GM19372 (cell line): ENCODE measurements around the gene PCDHGA1.
A peak's percentile ranks its signal among the peaks of the same experiment; 100 is the strongest.

ENCODE experiments used
- ATAC-seq: cut with Tn5 transposase; IDR thresholded peaks from one replicate; pipeline ENCODE4 v1.9.1; 2021; ENCODE audit warnings: mild to moderate bottlenecking, low read depth, moderate library complexity; ENCODE audit not compliant: unreplicated experiment

PCDHGA1 gene

DNA sequence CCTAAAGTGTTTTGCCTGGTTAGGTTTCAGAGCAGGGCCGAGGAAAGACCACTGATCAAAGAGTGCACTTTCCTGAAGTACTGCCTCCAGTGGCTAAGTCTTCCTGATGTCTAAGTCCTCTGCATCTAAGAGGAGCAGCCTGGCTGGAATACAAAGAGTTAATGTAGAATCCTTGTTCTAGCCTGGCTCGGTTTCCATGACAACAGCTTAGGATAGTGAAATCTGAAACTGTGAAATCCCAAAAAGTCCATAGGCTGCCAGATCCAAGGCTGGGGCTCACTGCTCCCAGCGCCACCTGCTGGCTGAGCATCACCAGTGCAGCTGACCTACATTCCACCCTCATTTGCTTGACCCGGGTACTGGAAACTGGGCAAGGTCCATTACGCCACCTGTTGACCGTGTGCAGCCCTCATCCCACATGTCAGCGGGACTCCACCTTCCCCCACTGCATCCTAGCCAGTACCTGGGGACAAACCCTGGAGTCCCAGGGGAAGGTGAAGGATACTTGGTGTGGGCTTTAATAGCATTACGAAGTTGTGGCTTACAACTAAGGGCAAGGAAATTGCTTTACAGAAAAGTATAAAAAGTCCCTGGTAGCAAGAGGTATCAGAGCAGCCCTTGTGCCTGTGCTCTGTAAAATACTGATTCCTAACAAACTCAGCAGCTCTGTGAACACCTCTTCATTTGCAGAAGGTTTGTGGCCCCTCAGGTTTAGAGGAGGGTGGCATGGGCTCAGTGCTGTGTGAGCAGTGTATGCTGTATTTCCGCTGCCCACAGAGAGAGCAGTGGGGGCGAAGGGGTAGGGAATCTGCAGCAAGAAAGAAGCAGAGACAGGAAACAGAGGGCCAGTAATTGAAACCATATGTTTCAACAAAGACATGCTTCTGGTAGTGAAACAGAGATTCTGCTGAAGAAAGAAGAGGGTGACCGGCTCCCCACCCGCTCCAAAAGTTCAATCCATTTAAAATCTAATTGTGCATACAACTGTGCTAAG lies 194.6 kb downstream of the PCDHGA1 start:
- peak; percentile 85 for ATAC-seq

DNA sequence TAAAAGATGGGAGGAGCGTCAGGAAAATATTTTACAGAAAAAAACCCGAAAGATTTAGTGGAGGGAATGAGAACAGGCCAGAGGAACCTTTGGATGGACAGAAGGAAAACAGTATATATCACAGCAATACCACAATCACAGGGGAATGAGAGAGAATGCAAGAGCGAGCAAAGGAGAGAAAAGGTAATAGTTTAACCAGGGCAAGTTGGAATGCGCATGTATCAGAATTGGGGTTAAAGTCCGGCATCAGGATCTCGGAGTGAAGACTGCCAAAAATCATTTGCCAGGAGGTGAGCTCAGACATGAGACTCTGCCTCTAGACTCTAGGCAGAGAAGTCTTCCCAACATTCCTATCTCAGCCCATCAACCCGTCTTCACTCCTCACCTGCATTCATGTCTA lies 195.3 kb downstream of the PCDHGA1 start:
- no peak for ATAC-seq

DNA sequence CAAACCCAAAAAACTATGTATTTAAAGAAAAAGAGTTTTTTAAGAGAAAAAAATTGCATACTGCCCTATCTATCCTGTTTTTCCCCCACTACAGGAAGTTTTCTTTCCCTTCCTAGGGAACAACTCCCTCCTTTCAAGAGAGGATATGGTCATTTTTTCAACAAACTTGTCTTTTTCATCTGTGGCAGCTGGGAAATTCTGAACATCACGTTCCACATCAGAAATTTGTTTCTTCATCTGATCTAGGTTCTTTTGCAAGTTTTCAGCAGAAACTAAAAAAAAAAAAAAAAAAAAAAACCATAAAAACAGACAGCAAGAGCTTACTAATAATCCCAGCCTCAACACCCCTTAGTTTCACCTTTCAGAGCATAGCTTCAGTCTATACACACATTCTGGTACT lies 197.1 kb downstream of the PCDHGA1 start:
- no peak for ATAC-seq

DNA sequence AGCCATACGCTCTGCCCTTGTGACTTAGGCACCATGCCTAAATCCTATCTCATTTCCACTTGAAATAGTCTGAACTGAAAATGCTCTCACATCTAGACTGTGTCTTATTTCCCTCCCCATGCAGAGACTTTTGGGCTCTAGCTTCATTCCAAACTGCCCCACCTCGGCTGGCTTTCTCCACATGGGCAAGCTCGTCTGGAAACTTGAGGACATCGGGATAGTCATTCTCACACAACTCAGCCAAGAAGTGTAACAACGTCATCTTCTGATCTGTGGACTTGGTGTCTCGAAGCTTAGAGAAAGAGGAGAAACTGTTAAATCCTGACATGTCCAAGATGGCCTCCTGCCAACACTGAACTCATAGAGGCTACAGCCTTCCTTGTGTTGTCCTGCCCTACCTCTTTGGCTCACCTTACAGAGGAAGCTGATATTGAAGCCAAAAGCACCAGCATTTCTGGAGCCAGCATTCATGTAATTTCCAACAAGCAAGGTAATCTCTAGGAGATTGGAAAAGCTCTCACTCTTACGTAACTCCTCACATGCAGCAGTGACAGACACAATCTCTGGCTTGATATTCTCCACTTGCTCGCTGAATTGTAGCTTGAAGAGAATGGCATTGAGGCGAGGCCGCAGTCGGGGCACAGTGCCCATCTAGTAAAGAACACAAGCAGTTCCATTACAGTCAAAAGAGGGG lies 198.1 kb downstream of the PCDHGA1 start:
- ATAC-seq = no peak

DNA sequence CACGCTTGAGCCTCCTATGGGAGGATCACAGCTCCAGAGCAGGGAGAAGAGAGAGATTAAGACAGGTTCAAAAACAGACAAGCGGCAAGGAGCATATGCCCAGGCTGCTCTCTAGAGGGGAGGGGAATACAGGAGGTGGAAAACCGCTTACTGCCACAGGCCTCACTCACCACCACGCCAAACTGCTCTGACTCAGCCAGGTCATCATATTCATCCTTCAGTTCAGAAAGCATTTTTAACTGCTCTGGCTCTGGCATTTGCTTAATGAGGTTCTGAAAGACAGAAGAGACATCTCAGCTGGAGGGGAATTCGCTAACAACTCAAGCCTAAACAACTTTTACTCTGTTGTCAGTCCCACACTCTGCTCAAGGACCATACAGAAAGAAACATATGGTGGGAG lies 198.7 kb downstream of the PCDHGA1 start:
- no peak for ATAC-seq

DNA sequence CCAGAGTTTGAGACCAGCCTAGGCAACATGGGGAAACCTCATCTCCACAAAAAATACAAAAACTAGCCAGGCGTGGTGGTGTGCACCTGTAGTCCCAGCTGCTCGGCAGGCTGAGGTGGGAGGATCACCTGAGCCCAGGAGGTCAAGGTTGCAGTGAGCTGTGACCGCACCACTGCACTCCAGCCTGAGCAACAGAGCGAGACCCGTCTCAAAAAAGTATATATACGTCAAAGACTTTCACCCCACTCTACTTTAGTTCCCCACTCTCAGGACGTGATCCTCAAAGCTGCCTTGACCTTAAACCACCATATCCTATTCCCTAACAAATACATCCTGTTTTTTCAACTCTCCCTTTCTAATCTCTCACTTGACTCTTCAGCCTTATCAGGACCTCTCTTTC lies 199.6 kb downstream of the PCDHGA1 start:
- ATAC-seq = no peak

DNA sequence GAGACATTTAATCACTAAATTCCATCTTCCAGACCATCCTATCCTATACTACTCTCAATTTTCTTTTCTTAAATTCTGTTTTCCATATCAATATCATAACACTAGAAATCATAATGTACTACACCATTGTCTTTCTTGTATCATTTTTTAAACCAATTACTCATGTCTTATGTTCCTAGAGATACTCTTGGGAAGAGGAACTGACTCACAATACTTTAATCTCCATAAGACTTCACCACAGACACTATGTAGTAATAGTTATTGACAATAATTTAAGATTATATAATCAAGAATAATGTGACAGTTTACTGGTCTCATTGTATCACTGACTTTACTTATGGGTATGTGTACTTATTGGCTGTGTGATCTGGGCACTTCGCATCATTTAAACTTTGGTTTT lies 202.4 kb downstream of the PCDHGA1 start:
- no peak for ATAC-seq

DNA sequence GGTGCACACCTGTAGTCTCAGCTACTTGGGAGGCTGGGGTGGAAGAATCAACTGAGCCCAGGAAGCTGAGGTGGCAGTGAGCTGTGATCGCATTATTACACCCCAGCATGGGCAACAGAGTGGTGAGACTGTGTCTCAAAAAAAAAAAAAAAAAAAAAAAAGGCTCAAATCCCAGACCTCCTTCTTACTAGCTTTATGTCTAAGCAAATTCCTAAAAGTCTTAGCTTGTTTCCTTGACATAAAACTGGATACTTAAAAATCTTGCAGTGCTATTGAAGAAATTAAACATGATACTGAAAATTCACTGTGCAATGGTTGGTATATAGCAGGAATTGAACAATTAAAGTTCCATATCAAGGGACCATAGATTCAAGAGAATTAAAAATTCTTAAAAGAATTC lies 203.6 kb downstream of the PCDHGA1 start:
- no peak for ATAC-seq

DNA sequence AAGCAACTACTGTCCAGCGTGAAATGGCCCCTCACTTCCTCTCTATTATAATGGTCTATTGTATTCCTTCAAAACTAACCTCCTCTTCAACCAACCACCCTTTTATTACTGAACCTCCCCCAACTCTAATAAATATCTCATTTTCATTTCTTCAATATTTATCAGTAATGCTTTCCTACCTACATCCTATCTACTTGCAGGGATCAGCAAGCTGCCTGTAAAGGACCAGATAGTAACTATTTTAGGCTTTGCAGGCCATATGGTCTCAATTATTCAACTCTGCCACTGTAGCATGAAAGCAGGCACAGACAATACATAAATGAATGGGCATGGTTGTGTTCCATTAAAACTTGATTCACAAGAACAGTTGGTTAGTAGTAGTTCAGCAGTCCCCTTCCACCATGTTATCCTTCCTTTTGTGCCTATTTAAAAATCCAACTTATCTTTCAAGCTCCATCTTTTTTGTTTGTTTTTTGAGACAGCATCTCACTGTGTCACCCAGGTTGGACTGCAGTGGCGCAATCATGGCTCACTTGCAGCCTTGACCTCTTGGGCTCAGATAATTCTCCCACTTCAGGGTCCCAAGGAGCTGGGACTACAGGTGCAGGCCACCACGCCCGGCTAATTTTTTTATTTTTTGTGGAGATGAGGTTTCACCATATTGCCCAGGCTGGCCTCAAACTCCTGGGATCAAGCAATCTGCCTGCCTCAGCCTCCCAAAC lies 204.3 kb downstream of the PCDHGA1 start:
- no peak for ATAC-seq

DNA sequence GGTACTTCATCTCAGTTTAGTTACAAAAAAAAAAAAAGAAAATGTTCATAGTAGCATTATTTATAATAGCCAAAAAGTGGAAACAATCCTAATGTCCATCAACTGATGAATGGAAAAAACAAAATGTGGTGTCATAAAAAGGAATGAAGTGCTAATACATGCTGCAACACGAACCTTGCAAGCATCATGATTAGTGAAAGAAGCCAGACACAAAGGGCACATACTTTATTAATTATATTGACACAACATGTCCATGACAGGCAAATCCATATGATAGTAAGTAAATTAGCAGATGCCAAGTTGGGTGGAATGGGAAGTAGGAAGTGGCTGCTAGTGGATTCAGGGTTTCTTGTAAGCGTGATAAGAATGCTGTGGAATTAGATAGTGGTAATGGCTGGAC lies 212.7 kb downstream of the PCDHGA1 start:
- ATAC-seq = no peak

DNA sequence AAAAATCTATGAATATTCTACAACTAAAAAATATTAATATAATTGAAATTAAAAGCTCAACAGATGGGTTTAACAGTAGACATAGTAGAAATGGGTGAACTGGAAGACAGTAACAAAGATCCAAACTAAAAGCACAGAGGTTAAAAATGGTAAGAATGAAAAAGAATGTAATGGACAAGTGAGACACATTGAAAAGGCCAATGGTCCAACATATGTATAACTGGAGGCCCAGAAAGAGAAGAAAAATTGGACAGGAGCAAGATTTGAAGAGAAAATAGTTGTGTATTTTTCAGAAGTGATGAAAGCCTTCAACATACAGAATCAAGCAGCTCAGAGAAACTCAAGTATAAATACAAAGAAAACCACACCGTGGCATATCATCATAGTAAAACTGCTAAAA lies 217.2 kb downstream of the PCDHGA1 start:
- no peak for ATAC-seq

DNA sequence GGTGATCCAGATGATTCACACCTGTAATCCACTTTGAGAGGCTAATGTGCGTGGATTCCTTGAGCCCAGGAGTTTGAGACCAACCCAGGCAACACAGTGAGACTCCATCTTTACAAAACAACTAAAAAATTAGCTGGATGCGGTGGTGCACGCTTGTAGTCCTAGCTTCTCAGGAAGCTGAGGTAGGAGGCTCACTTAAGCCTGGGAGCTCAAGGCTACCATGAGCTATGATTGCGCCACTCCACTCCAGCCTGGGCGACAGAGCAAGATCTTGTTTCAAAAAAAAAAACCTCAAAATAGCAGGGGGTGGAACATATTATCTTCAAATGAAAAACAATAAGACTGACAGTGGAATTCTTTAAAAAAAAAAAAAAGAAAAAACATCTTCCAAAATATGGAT lies 217.6 kb downstream of the PCDHGA1 start:
- ATAC-seq = no peak

DNA sequence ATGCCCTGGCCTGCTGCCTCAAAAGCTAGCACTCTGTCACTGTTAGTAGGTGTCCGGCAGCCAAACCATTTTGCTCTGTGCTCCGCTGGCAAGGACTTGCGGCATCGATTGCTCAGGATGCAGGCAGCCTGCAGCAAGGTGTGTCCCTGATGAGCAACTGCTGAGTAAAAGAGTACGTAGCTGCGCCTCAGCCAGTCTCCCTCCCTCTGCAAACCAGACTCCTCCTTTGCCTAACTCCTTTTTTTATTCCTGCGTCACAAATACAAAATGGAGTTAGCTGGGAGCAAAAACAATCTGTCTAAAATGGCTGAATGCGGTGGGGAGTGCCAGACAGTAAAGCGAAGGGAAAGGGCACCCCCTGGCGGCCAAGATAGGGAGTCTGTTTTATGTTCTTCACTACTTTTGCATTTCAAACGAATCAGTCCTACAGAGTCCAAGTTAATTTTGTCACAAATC lies 227.4 kb downstream of the PCDHGA1 start:
- no peak for ATAC-seq

DNA sequence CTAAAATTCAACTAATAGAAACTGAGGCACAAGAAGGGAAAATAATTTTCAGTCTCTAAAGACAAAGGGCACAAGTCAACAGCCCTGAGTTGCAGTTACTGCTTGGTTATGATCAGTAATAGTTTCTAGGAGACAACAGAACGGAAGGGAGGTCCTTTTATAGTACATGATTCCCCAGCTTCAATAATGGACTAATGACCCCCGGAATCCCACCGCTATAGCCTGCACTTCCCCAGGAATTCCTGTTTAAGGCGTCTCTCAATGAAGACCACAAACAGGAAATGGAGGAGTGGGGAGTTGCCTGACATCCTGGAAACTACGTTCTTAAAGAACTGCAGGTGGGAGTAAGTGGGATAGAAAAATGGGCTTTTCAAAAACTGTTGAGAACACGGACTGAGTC lies 227.8 kb downstream of the PCDHGA1 start:
- ATAC-seq = no peak

DNA sequence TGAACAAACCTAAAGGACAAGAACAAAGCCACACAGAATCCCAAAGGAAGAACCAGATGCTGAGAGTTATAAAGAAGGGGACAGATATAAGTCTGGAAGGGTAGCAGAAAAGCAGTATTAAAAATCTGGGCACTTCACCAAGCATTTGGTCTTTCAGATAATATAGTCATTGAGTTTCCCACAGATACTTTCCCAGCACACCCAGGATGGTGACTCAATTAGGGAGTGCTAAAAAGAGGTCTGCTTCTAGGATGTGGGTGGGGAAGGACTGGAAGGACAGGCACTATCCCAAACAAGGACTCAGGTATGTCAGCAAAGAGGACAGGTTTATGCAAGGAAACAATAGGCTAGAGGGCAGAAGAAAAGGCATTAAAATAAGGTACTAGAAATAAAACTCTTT lies 229.1 kb downstream of the PCDHGA1 start:
- ATAC-seq = no peak

DNA sequence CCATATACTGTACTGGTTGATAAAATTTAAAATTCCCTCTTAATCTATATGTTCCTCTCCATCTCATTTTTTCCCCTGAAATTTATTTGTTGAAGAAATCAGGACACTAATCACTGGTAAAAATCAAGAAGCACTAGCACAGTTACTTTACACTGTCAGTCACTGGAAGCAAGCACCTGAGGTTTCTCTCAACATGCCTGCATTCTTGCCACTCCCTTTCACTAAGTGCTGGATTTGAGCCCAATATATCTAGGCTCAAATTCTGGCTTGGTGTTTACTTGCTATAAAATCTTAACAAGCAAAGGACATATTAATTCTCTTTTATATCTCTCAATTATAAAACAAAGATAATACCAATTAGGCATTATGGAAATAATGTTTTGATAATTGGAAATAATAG lies 229.8 kb downstream of the PCDHGA1 start:
- no peak for ATAC-seq

DNA sequence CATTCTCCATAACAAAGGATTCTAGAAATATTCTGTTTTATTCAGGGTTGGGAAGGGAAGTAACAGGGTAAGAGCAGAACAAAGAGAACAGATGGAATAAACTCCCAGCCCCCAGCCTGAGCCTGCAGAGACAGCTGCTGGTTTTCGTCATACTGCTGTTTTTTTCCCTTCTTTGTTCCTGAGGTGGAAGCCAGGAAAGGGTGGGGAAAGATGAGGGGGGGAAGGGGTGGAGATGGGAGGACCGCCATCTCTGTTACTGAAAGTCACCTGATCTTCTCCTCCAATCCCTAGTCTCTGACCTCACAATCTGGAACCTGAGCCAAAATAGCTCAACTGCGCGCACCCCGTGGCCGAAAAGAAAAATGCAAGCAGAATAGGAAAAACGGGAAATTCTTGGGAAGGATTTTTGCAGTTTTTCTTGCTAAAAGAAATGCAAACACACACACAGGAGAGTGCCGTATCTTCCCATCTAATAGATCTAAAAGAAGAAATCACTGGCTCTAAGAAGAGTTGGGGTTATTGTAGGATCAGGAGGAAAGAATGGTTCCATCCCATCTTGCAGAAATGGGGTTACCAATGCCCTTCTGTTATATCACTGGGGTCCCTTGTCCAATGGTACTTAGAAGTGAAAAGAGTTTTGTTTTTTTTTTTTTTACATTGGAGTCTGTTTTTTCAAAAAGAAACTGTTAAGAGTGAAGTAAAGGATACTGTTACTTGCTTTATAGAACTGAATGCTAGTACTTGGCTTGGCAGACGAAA lies 230.6 kb downstream of the PCDHGA1 start:
- ATAC-seq = no peak
